Measurements from ENCODE around the gene CPT1A.

CPT1A gene

DNA sequence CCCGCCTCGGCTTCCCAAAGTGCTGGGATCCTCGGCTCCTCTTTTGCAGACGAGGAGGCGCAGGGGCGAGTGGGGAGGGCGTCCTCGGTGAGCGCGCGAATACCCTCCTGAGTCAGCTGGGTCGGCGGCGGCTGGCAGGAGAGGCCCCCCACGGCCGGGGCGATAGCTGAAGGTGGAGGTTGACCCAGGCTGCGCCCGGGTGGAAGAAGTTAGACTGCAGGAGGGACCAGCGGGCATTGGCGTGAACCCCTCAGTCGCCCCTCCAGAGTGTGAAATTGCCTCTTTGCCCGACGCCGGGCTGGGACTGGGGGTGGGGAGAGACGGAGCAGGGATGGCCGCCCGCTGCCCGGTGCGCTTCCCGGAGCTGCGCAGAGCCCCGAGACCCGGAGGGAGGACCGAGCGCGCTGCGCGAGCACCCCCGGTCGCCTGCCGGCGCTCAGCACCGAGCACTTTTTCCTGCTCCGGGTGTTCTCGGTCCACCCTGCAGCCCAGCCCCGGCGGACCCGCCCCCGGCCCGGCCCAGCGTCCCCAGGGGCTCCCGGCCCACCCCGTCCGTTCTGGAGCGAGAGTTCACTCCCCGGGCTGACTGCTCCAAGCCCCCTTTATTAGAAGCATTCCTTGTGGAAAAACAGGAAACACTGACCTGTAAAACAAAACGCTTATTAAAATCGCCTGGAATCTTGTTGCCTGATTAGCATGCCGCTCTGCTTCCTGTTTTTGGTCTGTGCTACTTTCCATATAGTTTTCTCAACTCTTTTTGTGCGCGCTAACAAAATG is 13.7 kb upstream of the CPT1A start:
- intact Hi-C loops (cut with DNase I): no loop called here
- peak in 1 of 10 donors; percentile 88 for DNase-seq

DNA sequence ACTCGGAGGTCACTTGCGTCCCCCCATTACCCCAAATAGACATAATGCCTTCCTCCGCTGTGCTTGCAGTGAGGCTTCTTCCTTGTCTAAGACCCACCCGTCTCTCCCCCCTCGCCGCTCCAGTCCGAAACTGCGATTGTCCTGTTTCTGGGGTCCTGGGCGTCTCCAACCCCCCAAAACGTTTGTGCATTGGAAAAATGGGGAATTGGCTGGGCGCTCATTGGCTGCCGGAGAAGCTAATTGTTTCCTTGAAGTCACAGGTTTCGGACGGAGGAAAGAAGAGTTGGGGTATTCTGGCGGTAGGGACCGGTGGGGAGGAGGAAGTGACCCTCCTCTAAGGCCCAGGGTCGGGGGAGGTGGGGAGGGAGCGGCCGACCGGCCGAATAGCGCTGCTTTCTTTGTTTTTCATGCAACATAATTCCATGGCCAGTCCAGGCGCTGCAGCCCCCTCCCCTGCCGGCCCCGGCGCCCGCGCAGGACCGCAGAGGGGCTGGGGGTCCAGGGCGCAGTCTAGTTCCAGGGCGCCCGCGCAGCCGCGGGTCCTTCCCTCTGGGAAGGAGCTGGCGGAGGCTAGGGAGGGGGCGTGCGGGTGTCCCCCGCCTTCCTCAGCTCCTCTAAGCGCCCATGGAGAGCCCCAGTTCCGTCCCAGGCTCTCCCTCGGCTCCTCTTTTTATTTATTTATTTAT is 12.7 kb upstream of the CPT1A start:
- intact Hi-C loops (cut with DNase I): no loop called here
- peak in 1 of 10 donors; percentile 53 for DNase-seq

DNA sequence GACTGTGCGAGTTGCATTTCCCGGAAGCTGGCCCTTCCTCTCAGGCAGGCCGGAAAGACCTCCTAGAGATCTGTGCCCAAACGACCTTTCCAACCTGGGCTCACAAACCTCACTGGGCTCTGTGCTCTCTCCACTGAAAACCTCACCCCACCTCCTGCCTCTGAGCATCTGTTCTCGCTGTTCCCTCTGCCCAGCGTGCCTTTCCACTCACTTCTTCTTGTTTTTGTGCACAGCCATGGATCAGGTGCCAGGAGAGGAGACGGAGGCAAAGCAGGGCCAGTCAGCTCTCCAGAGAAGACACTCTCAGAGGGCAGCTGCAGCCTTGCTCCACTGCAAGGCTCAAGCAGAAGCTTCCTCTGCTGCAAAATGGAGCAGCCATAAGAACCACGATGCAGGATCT is 10.9 kb upstream of the CPT1A start:
- intact Hi-C loops (cut with DNase I): no loop called here
- peak in 2 of 10 donors; percentile 25 to 57 for DNase-seq

DNA sequence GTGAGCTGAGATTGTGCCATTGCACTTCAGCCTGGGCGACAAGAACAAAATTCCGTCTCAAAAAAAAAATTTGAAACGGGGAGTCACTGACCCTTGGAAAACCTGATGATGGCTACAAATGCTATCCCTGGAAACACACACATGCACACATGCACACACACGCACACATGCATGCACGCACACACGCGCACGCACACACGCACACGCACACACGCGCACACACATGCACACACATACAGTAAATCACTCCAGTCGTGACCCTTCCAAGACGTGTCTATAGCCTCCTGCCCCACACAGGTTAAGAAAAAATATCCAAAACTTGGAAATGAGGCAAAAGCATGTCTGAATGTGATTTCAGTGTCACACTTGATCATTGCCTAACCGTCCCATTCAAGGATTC is 6.7 kb upstream of the CPT1A start:
- intact Hi-C loops (cut with DNase I): no loop called here
- DNase-seq: peak in 1 of 10 donors; percentile 10

DNA sequence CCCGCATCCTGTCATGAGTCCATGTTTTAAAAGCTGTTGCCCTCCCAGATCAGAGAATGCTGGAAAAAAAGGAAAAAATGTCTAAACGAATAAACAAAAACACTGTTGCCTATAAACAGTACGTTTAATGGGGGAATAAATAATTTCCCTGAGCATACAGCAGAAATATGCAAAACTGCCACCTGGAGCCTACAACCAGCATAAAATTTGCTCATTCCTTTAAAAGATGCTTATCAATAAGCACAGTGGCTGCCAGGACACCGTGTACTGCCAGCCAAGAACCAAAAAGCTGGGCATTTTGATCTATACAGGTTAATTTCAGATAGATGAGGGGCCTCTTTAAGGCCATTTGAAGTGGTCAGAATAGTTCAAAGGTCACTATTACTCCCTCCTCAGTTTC is 5.7 kb upstream of the CPT1A start:
- intact Hi-C loops (cut with DNase I): no loop called here
- DNase-seq: no peak

DNA sequence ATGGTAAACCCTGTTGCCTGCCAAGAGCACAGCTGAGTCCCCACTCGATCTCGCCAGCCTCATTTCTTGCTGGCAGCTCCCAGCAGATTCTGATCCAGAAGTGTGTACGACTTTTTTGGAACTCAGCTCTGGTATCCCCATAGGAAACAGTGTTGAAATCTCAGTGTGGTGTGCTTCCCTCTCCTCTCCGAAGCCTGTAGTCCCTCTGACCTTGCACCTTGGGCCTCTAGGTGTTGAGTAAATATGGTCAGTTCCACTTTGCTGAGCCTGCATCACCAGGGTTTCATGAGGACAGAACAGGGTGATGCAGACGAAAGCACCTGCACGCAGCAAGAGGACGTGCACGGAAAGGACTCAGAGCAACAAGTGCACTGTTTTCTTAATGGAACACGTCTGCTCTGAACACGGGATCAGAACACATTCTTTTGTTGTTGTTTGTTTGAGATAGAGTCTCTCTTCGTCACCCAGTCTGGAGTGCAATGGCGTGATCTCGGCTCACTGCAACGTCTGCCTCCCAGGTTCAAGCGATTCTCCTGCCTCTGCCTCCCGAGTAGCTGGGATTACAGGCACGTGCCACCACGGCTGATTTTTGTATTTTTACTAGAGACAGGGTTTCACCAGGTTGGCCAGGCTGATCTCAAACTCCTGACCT is 3.8 kb upstream of the CPT1A start:
- intact Hi-C loops (cut with DNase I): no loop called here
- DNase-seq: peak in 1 of 10 donors; percentile 43

- intact Hi-C loops (cut with DNase I): no loop called here
- DNase-seq: no peak
Observed at GRCh38 chr11:68844801-68845200, 3.1 kb upstream of the CPT1A start.

DNA sequence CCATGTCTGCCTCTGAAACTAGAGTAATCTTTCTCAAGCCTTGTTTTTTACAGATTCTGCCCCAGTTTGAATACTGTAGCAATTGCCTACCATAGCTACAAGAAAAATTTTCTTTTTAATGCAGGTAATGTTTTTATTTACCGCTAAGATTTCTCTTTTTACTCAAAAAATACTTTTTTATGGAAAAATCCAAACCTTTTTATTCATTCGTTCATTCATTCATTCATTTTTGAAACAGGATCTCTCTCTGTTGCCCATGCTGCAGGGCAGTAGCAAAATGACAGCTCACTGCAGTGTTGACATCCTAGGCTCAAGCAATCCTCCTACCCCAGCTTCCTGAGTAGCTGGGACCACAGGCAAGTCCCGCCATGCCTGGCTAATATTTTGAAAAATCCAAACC is 2.7 kb upstream of the CPT1A start:
- no peak for DNase-seq
- intact Hi-C loops (cut with DNase I): no loop called here

GRCh38 chr11:68843703-68844312 is 2.1 kb upstream of the CPT1A start:
- intact Hi-C loops (cut with DNase I): no loop called here
- DNase-seq: peak in 2 of 10 donors; percentile 47 to 89

DNA sequence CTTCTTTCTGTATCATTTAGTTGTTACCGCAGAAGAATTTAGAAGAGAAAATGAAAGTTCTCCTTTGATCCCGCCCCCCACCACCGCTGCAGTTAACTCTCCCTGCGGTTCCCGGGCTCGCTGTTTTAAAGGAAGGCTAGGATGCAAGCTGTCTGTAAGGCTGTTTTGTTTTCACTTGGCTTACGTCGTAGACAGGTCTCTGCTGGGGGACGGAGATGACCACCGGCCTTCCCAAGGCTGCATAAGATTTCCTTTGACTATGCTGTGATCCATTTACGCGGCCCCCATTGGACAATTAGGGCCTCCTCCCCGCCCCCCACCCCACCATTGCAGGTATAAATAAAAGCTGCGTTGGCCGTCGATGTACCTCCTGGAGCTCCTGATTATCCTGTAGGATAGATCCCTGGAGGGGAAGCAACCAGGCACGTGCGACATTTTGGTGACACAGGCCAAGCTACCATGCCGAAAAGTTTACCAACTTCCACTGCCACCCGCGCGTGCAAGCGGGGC is 1.4 kb upstream of the CPT1A start:
- DNase-seq: no peak
- intact Hi-C loops (cut with DNase I): no loop called here

DNA sequence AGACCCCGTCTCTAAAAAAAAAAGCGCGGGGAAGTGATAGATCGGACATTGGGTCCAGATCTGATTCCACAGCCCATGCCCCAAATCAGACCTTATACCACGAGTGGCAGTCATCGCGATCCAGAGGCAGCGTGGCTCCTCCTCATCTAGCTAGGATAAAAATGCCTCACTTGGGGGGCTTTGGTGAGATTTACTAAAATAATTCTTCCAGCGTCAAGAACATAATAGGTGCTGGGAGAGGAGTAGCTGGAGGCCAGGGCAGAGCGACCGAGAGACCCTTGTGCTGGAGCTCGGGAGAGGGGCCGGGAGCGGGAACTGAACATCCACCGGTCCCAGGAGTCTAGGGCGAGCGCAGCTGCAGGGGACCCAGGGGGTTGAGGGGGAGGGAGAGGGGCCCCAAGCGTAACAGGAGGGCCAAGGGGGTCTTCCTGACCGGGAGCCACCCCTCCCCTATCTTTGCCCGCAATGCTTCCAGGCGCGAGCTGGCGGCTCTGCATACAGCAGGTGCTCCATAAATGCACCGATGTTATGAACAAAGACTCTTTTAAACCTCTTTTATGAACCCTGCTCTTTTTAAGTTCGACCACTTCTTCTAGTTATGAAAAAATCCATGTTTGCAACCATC is 823 bp upstream of the CPT1A start:
- DNase-seq: no peak
- intact Hi-C loops (cut with DNase I): no loop called here

DNA sequence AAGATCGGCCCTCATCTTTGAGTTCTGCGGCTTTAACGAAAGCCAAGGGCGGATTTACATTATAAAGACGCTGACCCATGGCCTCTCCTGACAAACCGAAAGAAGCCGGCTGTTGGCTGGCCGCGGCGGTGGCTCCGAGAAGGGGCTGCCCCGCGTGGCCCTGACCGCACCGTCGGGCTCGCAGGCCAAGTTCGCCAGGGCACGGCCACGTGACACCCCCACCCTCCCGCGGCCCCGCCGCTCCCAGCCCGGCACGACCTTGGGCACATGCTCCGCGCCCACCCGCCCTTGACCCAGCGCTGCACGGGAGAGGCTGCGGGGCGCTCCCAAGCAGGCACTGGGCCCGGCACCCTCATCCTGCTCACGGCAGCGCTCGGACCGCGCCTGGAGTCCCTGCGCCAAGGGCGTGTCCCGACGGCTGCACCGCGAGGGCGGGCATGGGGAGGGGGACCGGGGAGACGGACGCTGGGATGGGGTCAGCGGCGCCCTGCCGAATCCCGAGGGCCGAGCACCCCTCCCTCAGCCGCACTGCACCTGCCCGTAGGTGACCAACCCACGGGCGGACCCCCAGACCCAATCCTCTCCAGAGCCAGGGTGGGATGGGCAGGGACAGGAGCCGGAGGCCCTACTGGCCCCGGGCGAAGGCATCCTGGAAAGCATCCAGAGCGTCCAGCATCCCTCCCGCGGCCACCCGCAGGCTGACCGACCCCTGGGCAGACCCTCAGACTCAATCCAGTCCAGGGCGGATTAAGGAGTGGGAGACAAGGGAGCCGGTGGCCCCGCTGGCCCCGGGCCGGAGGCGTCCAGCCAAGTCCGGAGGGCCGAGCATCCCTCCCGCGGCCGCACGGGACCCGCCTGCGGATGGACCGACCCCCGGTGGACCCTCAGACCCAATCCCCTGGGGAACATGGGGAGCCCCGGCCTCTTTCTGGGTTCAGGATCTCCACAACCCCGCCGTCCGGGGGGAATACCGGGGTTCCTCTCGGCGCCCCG is 759 bp downstream of the CPT1A start:
- peak in 5 of 10 donors; percentile 12 to 73 (median 33) for DNase-seq
- intact Hi-C loops (cut with DNase I): no loop called here

GRCh38 chr11:68839911-68840641 is 1.6 kb downstream of the CPT1A start:
- DNase-seq: peak in 1 of 10 donors; percentile 42
- intact Hi-C loops (cut with DNase I): no loop called here

DNA sequence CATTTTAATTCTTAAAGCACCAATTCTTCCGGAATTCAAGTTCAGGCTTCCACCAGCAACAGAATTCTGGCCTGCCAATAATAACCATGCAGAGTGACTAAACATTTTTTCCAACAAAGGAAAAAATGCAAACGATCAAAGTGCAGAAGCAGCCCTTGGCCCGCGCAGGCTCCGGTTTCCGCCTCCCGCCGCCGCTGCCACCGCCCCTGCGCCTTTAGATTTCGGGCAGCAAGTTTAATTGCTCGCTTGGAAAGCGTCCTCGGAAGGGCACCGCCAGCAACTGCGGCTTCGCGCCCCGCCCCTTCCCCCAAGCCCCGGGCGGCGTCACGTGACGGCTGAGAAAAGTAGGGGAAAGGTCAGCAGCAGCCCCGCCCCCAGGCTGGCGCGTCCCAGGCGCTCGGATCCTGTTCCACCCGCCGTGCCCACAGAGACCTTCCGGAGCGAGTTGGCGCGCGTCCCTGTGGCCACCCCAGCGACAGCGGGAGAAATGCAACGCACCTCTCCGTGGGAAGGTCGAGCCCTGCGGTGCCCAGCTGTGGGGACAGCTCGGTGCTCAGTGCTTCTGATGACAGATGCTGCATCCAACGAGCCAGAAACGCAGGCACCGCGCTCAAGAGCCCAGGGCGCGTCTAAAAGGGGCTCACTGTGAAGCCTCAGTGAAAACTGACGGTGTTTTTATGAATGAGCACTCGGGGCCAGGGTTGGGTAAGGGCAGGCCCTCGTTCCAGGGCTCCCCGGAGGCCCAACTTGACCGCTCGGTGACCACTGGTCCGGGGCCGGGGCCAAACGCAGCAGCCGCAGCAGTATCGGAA is 2.5 kb downstream of the CPT1A start:
- DNase-seq: peak; percentile 71 to 97 (median 82)
- intact Hi-C loops (cut with DNase I): no loop called here

DNA sequence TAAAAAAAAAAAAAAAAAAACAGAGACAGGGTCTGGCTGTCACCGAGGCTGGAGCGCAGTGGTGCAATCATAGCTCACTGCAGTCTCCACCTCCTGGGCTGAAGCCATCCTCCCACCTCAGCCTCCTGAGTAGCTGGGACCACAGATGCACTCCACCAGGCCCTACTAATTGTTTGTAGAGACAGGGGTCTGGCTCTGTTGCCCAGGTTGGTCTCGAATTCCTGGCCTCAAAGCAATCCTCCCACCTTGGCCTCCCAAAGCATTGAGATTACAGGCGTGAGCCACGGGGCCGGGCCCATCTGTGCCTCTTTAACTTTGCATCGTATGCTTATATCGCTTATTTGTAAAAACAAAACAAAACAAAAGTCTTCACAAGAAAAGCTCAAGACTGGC is 3.1 kb downstream of the CPT1A start:
- intact Hi-C loops (cut with DNase I): no loop called here
- peak in 1 of 10 donors; percentile 61 for DNase-seq

DNA sequence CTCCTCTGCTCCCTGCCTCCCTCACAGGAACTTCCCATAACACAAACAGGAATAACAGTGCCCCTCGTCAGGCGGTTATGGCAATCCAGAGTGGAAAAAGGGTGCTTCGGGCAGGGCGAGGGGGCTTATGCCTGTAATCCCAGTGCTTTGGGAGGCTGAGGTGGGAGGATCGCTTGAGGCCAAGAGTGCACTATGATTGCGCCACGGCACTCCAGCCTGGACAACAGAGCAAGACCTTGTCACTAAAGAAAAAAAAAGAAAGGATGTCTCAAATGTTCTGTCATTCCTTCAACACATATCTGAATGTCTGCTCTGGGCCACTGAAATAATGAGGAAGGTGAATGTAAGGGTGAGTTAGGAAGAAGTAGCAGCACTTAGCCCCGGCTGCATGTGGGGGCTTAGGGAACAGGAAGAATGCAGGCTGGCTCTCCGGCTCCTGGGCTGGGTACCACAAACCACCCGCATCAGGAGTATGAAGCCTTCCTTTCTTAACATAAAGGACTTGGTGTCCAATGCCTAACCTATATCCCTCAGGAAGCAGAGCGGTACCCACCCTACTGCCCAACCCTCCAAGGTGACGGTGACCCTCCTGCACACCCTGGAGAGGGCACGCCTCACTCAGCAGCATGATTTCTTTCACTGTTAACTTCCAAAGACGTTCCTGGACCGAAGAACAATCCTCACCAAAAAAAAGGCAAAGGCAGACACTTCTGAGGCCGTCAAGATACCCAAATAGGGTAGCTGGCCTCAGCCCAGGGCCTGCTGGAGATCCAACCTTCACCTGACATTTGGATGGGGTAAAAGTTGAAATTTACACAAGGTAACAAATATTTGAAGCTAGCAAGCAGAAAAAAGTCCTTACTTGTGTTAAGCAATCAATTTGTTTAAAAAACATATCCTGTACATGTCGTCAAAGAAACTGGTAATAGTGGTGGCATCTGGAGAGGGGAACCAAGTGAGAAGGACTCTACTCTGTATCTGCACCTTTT is 3.8 kb downstream of the CPT1A start:
- peak in 1 of 10 donors; percentile 19 for DNase-seq
- intact Hi-C loops (cut with DNase I): no loop called here

Data from posterior cingulate gyrus (tissue), 11 donors.